GM19043 (cell line): ENCODE measurements around the gene BCAP31.
"Not testable (repeated sequence)": the region's sequence is repeated elsewhere in the genome, so short reads cannot be mapped to it uniquely, and the experiment has no call there.

Experiments
- ATAC-seq: cut with Tn5 transposase; IDR thresholded peaks from one replicate; pipeline ENCODE4 v1.9.1; 2021; ENCODE audit warnings: low read depth; ENCODE audit not compliant: unreplicated experiment

BCAP31 gene

GRCh38 chrX:153696986-153697722, 27.0 kb downstream of the BCAP31 start:
- ATAC-seq: not testable (repeated sequence)

- not testable (repeated sequence) for ATAC-seq
Observed at GRCh38 chrX:153696538-153696937, 27.6 kb downstream of the BCAP31 start.

GRCh38 chrX:153696100-153696499, 28.1 kb downstream of the BCAP31 start:
- ATAC-seq: no peak

- ATAC-seq: no peak
Observed at GRCh38 chrX:153694687-153695270, 29.4 kb downstream of the BCAP31 start.

GRCh38 chrX:153694256-153694655, 29.9 kb downstream of the BCAP31 start:
- not testable (repeated sequence) for ATAC-seq

- ATAC-seq: no peak
Observed at GRCh38 chrX:153693216-153694086, 30.7 kb downstream of the BCAP31 start.

GRCh38 chrX:153692611-153693156, 31.5 kb downstream of the BCAP31 start:
- ATAC-seq: no peak

GRCh38 chrX:153692003-153692402, 32.2 kb downstream of the BCAP31 start:
- ATAC-seq: no peak

GRCh38 chrX:153691032-153691827, 33.0 kb downstream of the BCAP31 start:
- not testable (repeated sequence) for ATAC-seq

- no peak for ATAC-seq
Observed at GRCh38 chrX:153690466-153690865, 33.7 kb downstream of the BCAP31 start.

- ATAC-seq: no peak
Observed at GRCh38 chrX:153689654-153690465, 34.3 kb downstream of the BCAP31 start.

GRCh38 chrX:153688911-153689590, 35.1 kb downstream of the BCAP31 start:
- no peak for ATAC-seq

- ATAC-seq: no peak
Observed at GRCh38 chrX:153688506-153688905, 35.7 kb downstream of the BCAP31 start.

- no peak for ATAC-seq
Observed at GRCh38 chrX:153688071-153688470, 36.1 kb downstream of the BCAP31 start.

GRCh38 chrX:153687121-153688039, 36.8 kb downstream of the BCAP31 start, which contains the start of gene SLC6A8:
Gene SLC6A8, plus strand, starts transcription at chrX:153687926. Its CDS starts 649 bp downstream, at chrX:153688575.
- ATAC-seq: no peak

- no peak for ATAC-seq
Observed at GRCh38 chrX:153686711-153687110, 37.5 kb downstream of the BCAP31 start.
